H1 (cell line): Measurements from ENCODE around the gene ZNF24. TPM values are rescaled to one million over a fixed set of nuclear protein-coding genes. Genes with fewer than 3 reads are reported as not detected.

Experiments
- RFX5 ChIP-seq: IDR thresholded peaks from 2 replicates; pipeline ENCODE4 v1.6.1; 2011; ENCODE audit warnings: low read depth, low read length, improper control_type of control experiment, borderline replicate concordance
- polyA plus RNA-seq, 7 experiments: library from polyadenylated mRNA; depleted of rRNA in 3 of 7; stranded (reverse) in 5 of 7; unstranded in 2 of 7; fragments of >200 nt in 5 of 7; fragments of 200-250 nt in 2 of 7; gene quantifications; 1 replicate in 5 of 7; 2 replicates in 1 of 7; 4 replicates in 1 of 7; pipeline versions ENCODE4 v1.2.1 to v1.2.3, GENCODE V29; 2011 to 2013; ENCODE audit warnings: missing spikeins in 2 of 7, mixed read lengths in 2 of 7
- total RNA-seq: library from RNA; stranded (reverse); fragmentation: NEBNext Ultra II Directional; extraction: Animal tissue kit (Norgen Biotek cat#: 25700); gene quantifications from 2 replicates; pipeline ENCODE4 v1.2.1, GENCODE V29; 2021

ZNF24 gene
- total and polyA plus RNA-seq, 2 of the 8 experiments (the other 6 are each of a cell fraction or from before 2014, with no cell fraction given) = 12.5 to 56.9 TPM

GRCh38 chr18:35337286-35337685 lies 6.9 kb downstream of the ZNF24 start (continued):
- no peak for TF ChIP-seq RFX5
- TF ChIP-seq, all 59 proteins: peak for 0
